CD14-positive monocyte (primary cell): Measurements from ENCODE around the gene ZNF212. TPM values are rescaled to one million over a fixed set of nuclear protein-coding genes. Genes with fewer than 3 reads are reported as not detected.

ENCODE experiments used
- DNase-seq, 3 donors: peaks; one replicate each; pipeline ENCODE4 v3.0.0-alpha.2; 2011 to 2022
- H2AFZ ChIP-seq: 2 replicates; pipeline ENCODE4 v1.6.0; 2012; ENCODE audit warnings: mild to moderate bottlenecking, low read depth, low read length, inconsistent platforms; ENCODE audit not compliant: insufficient read depth, poor library complexity, severe bottlenecking
- H3K27ac ChIP-seq, 2 donors: 1 replicate in 1 of 2; 2 replicates in 1 of 2; pipeline ENCODE4 v1.5.1; 2012 to 2013; ENCODE audit warnings: low read length in 2 of 2, control low read depth in 1 of 2, inconsistent platforms in 1 of 2, low read depth in 1 of 2, mild to moderate bottlenecking in 1 of 2
- H3K27me3 ChIP-seq, 2 donors: one replicate each; pipeline versions ENCODE4 v1.6.0 to v1.6.1; 2011 to 2013; ENCODE audit warnings: low read length in 2 of 2; ENCODE audit not compliant: control insufficient read depth in 2 of 2, insufficient read depth in 2 of 2
- H3K36me3 ChIP-seq, 2 donors: replicated peaks in 1 of 2; 1 replicate in 1 of 2; 2 replicates in 1 of 2; pipeline versions ENCODE4 v1.5.1 to v1.6.1; 2012 to 2013; ENCODE audit warnings: low read length in 2 of 2, control low read depth in 1 of 2, inconsistent platforms in 1 of 2, mild to moderate bottlenecking in 1 of 2; ENCODE audit not compliant: insufficient read depth in 2 of 2, control insufficient read depth in 1 of 2
- H3K4me1 ChIP-seq, 2 donors: 1 replicate in 1 of 2; 2 replicates in 1 of 2; pipeline versions ENCODE4 v1.5.1 to v1.6.1; 2012 to 2013; ENCODE audit warnings: low read length in 2 of 2, control low read depth in 1 of 2, inconsistent platforms in 1 of 2, mild to moderate bottlenecking in 1 of 2, moderate library complexity in 1 of 2; ENCODE audit not compliant: insufficient read depth in 2 of 2, control insufficient read depth in 1 of 2
- H3K4me2 ChIP-seq: replicated peaks from 2 replicates; pipeline ENCODE3; 2012; ENCODE audit warnings: low read length, moderate library complexity, mild to moderate bottlenecking; ENCODE audit not compliant: poor library complexity, severe bottlenecking; ENCODE audit errors: extremely low read depth
- H3K4me3 ChIP-seq, 3 experiments: fragments of 200-600 bp in 1 of 3; sonication (generic) in 1 of 3; replicated peaks in 1 of 3; 1 replicate in 2 of 3; 2 replicates in 1 of 3; pipeline ENCODE4 v1.5.1; 2011 to 2013; ENCODE audit warnings: low read length in 3 of 3, mild to moderate bottlenecking in 3 of 3, control low read depth in 2 of 3, low read depth in 2 of 3, inconsistent platforms in 1 of 3, moderate library complexity in 1 of 3
- H3K79me2 ChIP-seq: 2 replicates; pipeline ENCODE4 v1.6.0; 2012; ENCODE audit warnings: mild to moderate bottlenecking, control low read depth, inconsistent platforms, low read length, moderate library complexity; ENCODE audit not compliant: insufficient read depth
- H3K9ac ChIP-seq: 2 replicates; pipeline ENCODE4 v1.6.0; 2017; ENCODE audit warnings: low read length, mild to moderate bottlenecking; ENCODE audit not compliant: insufficient read depth, poor library complexity, severe bottlenecking
- H3K9me3 ChIP-seq, 2 donors: replicated peaks in 1 of 2; 1 replicate in 1 of 2; 2 replicates in 1 of 2; pipeline versions ENCODE4 v1.5.1 to v1.6.1; 2012 to 2013; ENCODE audit warnings: low read length in 2 of 2, control low read depth in 1 of 2; ENCODE audit not compliant: control insufficient read depth in 1 of 2, insufficient read depth in 1 of 2
- H4K20me1 ChIP-seq: 2 replicates; pipeline ENCODE4 v1.6.0; 2012; ENCODE audit warnings: mild to moderate bottlenecking, low read length, control low read depth, moderate library complexity; ENCODE audit not compliant: insufficient read depth
- H3K27ac Mint-ChIP-seq, 7 donors: one replicate each; pipeline ENCODE4 v1.8.0; 2020; ENCODE audit warnings: mild to moderate bottlenecking in 7 of 7, mixed read lengths in 7 of 7, moderate library complexity in 6 of 7, inconsistent platforms in 2 of 7
- H3K27me3 Mint-ChIP-seq, 3 donors: one replicate each; pipeline ENCODE4 v1.8.0; 2021 to 2022; ENCODE audit warnings: low read depth in 3 of 3, mild to moderate bottlenecking in 3 of 3, mixed read lengths in 3 of 3, moderate library complexity in 3 of 3, inconsistent platforms in 1 of 3
- H3K36me3 Mint-ChIP-seq, 2 donors: one replicate each; pipeline ENCODE4 v1.8.0; 2020; ENCODE audit warnings: mixed read lengths in 2 of 2, inconsistent platforms in 1 of 2, mild to moderate bottlenecking in 1 of 2
- H3K4me1 Mint-ChIP-seq: one replicate; pipeline ENCODE4 v1.8.0; 2020; ENCODE audit warnings: mild to moderate bottlenecking, mixed read lengths
- H3K4me3 Mint-ChIP-seq, 2 donors: one replicate each; pipeline ENCODE4 v1.8.0; 2020; ENCODE audit warnings: mild to moderate bottlenecking in 2 of 2, mixed read lengths in 2 of 2, moderate library complexity in 1 of 2
- H3K9me3 Mint-ChIP-seq, 7 donors: one replicate each; pipeline ENCODE4 v1.8.0; 2020 to 2022; ENCODE audit warnings: mixed read lengths in 7 of 7, mild to moderate bottlenecking in 6 of 7, moderate library complexity in 6 of 7, inconsistent platforms in 2 of 7
- WGBS: methylation state at CpG from one replicate; pipeline ENCODE4 v1.1.5; 2013; ENCODE audit warnings: missing lambda C conversion rate; ENCODE audit not compliant: insufficient coverage; 5-methylcytosine and 5-hydroxymethylcytosine counted together
- intact Hi-C, 2 donors: fragments of 100-400 bp; cut with micrococcal nuclease; formaldehyde crosslinking; loops; one replicate each; pipeline versions ENCODE4 v1.15.0 to v1.15.1; 2023
- polyA plus RNA-seq, 3 donors: library from polyadenylated mRNA; depleted of rRNA in 1 of 3; unstranded in 2 of 3; stranded (reverse) in 1 of 3; fragments of 300-500 nt in 2 of 3; fragments of >200 nt in 1 of 3; fragmentation: Illumina TruSeq in 2 of 3; gene quantifications; 1 replicate in 2 of 3; 2 replicates in 1 of 3; pipeline ENCODE4 v1.2.3, GENCODE V29; 2012 to 2021
- TF ChIP-seq, protein P1 (sequence below): fragments of 200-600 bp; IDR thresholded peaks from one replicate; pipeline ENCODE4 v1.8.0; 2022; ENCODE audit warnings: antibody characterized with exemption, mild to moderate bottlenecking

ZNF212 gene
- polyA plus RNA-seq, 3 donors: 1.6 to 5.9 (median 2.3) TPM

- TF ChIP-seq, protein P1, sequence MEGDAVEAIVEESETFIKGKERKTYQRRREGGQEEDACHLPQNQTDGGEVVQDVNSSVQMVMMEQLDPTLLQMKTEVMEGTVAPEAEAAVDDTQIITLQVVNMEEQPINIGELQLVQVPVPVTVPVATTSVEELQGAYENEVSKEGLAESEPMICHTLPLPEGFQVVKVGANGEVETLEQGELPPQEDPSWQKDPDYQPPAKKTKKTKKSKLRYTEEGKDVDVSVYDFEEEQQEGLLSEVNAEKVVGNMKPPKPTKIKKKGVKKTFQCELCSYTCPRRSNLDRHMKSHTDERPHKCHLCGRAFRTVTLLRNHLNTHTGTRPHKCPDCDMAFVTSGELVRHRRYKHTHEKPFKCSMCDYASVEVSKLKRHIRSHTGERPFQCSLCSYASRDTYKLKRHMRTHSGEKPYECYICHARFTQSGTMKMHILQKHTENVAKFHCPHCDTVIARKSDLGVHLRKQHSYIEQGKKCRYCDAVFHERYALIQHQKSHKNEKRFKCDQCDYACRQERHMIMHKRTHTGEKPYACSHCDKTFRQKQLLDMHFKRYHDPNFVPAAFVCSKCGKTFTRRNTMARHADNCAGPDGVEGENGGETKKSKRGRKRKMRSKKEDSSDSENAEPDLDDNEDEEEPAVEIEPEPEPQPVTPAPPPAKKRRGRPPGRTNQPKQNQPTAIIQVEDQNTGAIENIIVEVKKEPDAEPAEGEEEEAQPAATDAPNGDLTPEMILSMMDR: no peak
- Mint-ChIP-seq H3K36me3 (peaks cover 51 to 65% of the 10 kb centered on the region in 2 donors), H3K4me3 (no peak overlapping the region), H3K4me1 (no peaks in the 10 kb centered on the region), H3K27ac (no peak overlapping the region), H3K9me3 (no peaks in the 10 kb centered on the region), H3K27me3 (no peaks in the 10 kb centered on the region)
- peaks cover 3% of the 10 kb centered on the region for H3K79me2 ChIP-seq
- no peak for DNase-seq
- no peaks in the 10 kb centered on the region for H3K27me3 ChIP-seq
- no peak overlapping the region for H3K9ac ChIP-seq
- no peak overlapping the region for H3K27ac ChIP-seq
- no peak overlapping the region for H3K4me2 ChIP-seq
- WGBS: 99% methylated on average over 11 of the region's 16 CpGs
- no peak overlapping the region for H2AFZ ChIP-seq
- peaks cover 52 to 63% of the 10 kb centered on the region in 2 donors for H3K36me3 ChIP-seq
- intact Hi-C loops: no loop called here
- H4K20me1 ChIP-seq: no peaks in the 10 kb centered on the region
- no peaks in the 10 kb centered on the region for H3K4me1 ChIP-seq
- no peaks in the 10 kb centered on the region for H3K9me3 ChIP-seq
- no peak overlapping the region for H3K4me3 ChIP-seq
These were observed 14.9 kb downstream of the ZNF212 start for GRCh38 chr7:149254181-149254858.

DNA sequence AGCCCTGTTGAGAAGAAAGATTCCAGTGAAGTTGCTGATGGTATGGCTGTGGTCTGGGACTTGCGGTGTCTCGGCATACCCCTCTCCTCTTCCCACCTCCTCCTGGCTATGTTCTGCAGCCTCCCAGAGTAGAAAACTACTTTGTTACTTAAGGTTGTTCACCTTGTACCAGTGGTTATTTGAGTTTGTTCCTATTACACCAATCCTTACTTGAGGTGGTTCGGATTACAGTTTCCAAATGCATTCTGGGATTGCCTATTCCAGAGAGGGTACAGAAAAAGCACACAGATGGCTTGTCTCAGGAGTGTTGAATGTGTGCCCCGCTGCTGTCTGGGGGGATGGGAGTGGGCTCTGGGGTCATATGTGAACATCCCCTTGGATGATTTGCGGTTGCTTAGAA is 15.7 kb downstream of the ZNF212 start:
- no peak overlapping the region for H2AFZ ChIP-seq
- no peak for DNase-seq
- no peaks in the 10 kb centered on the region for H3K27me3 ChIP-seq
- Mint-ChIP-seq H3K9me3 (no peaks in the 10 kb centered on the region), H3K36me3 (peaks cover 48 to 63% of the 10 kb centered on the region in 2 donors), H3K27ac (no peak overlapping the region), H3K4me3 (no peak overlapping the region), H3K4me1 (no peaks in the 10 kb centered on the region), H3K27me3 (peaks cover 0 to 2% (median 0%) of the 10 kb centered on the region in 3 donors)
- no peaks in the 10 kb centered on the region for H3K9me3 ChIP-seq
- no peak overlapping the region for H3K4me3 ChIP-seq
- peaks cover 50 to 61% of the 10 kb centered on the region in 2 donors for H3K36me3 ChIP-seq
- no CpG with 5 or more reads among the region's 5 CpGs for WGBS
- no peak overlapping the region for H3K9ac ChIP-seq
- intact Hi-C loops: no loop called here
- H3K4me2 ChIP-seq: no peak overlapping the region
- no peak overlapping the region for H3K27ac ChIP-seq
- TF ChIP-seq, protein P1: no peak
- H4K20me1 ChIP-seq: no peaks in the 10 kb centered on the region
- no peaks in the 10 kb centered on the region for H3K4me1 ChIP-seq
- H3K79me2 ChIP-seq: no peaks in the 10 kb centered on the region
